GM12891 (cell line): Measurements from ENCODE around the gene TPSAB1.
"Not testable (repeated sequence)": the region's sequence is repeated elsewhere in the genome, so short reads cannot be mapped to it uniquely, and the experiment has no call there.

ENCODE experiments used
- DNase-seq: peaks from one replicate; pipeline ENCODE4 v3.0.0; 2011; ENCODE audit warnings: low spot score; ENCODE audit not compliant: insufficient read length
- FAIRE-seq: peaks from 2 replicates; lab custom pipeline; 2011; peaks lifted over from hg19 to GRCh38; lab: Jason Lieb, UNC
- PAX5 ChIP-seq: IDR thresholded peaks from 2 replicates; pipeline ENCODE4 v1.6.1; 2011; ENCODE audit warnings: low read length, moderate library complexity, mild to moderate bottlenecking; ENCODE audit not compliant: insufficient read depth, severe bottlenecking
- POLR2A ChIP-seq: IDR thresholded peaks from 2 replicates; pipeline ENCODE4 v1.6.1; 2011; ENCODE audit warnings: low read depth, low read length, control low read depth
- POLR2AphosphoS5 ChIP-seq: IDR thresholded peaks from 2 replicates; pipeline ENCODE4 v1.6.1; 2011; ENCODE audit warnings: low read depth, low read length, control low read depth
- POU2F2 ChIP-seq: IDR thresholded peaks from 2 replicates; pipeline ENCODE4 v1.6.1; 2011; ENCODE audit warnings: low read depth, mild to moderate bottlenecking, control low read depth, low read length, moderate library complexity
- SPI1 ChIP-seq: IDR thresholded peaks from 2 replicates; pipeline ENCODE4 v1.6.1; 2011; ENCODE audit warnings: low read depth, low read length, control low read depth
- TAF1 ChIP-seq: IDR thresholded peaks from 2 replicates; pipeline ENCODE4 v1.6.1; 2011; ENCODE audit warnings: low read depth, low read length, control low read depth

TPSAB1 gene

DNA sequence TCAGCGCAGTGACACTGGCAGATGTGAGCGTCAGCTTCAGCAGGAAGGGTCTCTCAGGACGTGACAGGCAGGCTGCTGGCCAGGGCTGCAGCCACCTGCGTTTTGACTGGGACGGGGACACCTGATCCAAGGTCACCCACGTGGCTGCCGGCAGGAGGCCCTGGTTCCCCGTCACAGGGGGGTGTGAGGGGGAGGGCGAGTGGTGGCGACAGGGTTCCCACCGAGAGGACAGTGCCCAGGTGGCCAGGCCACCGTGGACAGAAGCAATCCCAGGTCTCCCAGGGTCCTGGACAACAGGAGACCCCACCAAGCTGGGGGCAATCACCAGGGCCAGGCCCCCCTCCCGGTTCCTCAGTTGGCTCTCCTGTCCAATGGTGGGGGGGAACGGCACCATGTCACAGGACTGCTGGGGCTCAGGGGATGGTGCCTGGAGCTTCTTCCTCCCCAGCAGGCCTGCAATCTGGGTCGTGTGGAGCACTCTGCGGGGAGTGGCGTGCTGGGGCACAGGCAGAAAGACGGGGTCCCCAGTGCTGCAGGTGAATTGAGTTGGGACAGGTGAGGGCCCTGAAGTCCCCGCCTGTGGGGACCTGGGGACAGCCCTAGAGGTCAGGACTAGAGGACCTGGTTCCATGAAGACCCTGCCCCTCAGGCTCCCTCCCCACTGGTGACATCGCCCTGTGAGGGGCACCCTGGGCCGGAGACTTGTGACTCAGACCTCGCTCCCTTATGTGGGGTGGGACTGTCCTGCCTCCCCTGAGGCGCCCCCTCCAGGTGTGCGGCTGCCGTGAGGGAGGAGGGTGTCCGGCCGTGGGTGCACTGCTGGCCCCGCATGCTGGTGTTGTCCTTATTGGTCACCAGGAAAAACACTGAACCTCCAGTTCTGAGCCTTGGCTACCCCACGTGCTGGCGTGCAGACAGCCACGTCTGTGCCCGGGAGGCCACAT lies 3.7 kb downstream of the TPSAB1 start:
- not testable (repeated sequence) for DNase-seq
- peak; percentile 5 for FAIRE-seq

DNA sequence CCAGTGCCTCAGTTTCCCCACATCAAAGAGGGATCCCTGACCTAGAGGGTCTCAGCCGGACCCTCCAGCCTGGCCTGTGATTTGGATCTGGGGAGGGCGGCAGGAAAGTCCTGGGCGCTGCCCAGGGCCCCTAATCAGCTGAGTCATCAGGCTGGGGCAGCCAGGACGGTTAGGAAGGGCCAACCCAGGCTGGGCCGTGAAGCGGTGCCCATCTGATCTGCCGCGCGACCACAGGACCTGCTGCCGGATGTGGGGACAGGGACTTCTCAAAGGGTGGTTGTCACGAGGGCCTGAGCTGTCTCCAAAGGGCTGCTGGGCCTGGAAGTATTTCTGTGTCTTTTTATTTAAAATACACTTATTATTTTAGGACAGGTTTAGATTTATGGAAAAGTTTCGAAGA lies 4.4 kb downstream of the TPSAB1 start:
- TF ChIP-seq POLR2AphosphoS5: no peak
- no peak for TF ChIP-seq POU2F2
- no peak for TF ChIP-seq SPI1
- TF ChIP-seq POLR2A: no peak
- TF ChIP-seq TAF1: no peak
- no peak for TF ChIP-seq PAX5
- DNase-seq (no peak), FAIRE-seq (no peak)

- no peak for DNase-seq
- no peak for FAIRE-seq
- TF ChIP-seq POLR2AphosphoS5 (no peak), PAX5 (no peak), TAF1 (no peak), POU2F2 (no peak), POLR2A (no peak), SPI1 (no peak)
Observed at GRCh38 chr16:1245452-1246020, 5.0 kb downstream of the TPSAB1 start.

- FAIRE-seq: peak; percentile 76
Observed at GRCh38 chr16:1247903-1248537, 7.5 kb downstream of the TPSAB1 start.

DNA sequence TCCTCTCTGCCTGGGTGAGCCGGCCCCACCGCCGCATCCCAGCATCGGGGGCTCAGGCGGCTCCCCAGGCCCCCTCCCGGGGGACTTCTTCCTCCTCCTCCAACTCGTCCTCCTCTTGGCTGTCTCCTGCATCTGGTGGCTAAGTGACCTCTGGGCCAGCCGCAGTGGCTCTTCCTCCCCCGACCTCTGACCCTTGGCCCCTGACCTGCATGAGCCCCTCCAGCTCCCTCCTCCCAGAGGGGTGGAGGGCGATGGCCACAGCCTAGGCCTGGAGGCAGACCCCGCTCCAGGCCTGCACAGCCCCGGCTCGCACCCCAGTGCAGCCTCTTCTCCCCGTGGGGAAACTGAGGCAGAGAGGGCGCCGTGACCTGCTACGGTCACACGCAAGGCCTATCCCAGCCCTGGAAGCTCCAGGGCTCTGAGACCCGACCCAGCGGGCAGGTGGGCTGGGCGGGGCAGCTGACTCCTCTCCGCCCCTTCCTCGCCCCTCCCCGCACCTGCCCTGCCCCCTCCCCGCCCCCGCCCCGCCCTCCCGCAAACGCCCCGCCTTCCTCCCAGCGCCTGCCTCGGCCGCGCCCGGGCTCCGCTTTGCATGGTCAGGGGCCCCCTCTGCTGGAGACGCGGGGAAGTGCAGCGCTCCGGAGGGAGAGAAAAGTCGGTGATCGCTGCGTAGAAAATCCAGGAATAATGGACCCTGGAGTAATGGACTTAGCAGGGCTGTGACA lies 8.7 kb downstream of the TPSAB1 start:
- FAIRE-seq: peak; percentile 88
- not testable (repeated sequence) for DNase-seq

More at GRCh38 chr16:1247903-1248537, 7.5 kb downstream of the TPSAB1 start:
- DNase-seq: not testable (repeated sequence)

DNA sequence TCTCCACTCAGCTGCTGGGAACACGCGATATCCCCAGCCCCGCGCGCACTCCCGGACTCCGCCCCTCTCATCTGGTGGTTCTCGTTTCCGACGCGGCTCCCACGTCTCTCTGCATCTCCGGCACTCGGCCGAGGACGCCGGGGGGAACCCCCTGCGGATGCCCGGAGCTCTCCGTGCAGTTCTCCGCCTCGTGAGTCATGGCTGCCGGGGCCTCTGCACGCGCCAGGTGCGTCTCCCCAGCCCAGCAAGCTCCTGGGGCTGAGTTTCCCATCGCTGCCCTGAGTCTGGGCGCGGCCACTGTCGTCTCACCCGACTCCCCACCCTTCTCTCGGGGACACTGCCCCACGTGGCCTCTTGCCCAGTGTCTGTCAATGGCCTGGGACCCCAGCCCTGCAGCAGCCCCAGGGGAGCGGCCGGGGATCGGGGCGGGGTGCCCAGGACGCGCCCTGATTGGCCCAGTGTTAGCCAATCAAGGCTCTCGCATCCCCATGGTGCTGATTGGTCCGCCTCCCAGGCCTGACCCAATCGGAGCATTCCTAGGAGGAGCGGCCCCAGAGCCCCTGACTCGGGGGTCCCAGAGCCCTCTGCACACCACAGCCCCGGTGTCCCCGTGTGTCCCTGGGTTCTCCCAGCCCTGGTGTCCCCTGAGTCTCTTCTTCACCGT lies 13.3 kb downstream of the TPSAB1 start:
- not testable (repeated sequence) for DNase-seq, FAIRE-seq

GRCh38 chr16:1254821-1255220 lies 14.3 kb downstream of the TPSAB1 start:
- FAIRE-seq, DNase-seq: not testable (repeated sequence)

- not testable (repeated sequence) for FAIRE-seq
Observed at GRCh38 chr16:1255276-1256122, 15.0 kb downstream of the TPSAB1 start, which contains the start of gene TPSD1. TPSD1 (plus strand) TSS chr16:1256069; CDS start chr16:1256281, 212 bp downstream.

GRCh38 chr16:1256296-1256873 lies 15.9 kb downstream of the TPSAB1 start:
- not testable (repeated sequence) for FAIRE-seq, DNase-seq

More at GRCh38 chr16:1255276-1256122, 15.0 kb downstream of the TPSAB1 start, which contains the start of gene TPSD1:
- not testable (repeated sequence) for DNase-seq

DNA sequence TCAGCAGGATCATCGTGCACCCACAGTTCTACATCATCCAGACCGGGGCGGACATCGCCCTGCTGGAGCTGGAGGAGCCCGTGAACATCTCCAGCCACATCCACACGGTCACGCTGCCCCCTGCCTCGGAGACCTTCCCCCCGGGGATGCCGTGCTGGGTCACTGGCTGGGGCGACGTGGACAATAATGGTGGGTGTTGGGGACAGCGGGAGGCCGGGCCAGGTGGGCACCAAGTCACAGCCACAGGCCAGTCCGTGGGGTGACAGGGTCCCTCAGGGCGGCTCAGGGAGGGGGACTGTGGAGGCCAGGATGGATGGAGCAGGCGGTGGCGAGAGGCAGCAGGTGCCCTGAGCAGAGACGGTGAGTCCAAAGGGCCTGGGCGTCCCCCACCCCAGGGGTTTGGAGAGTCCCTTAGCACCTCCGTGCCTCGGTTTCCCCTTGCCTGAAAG lies 16.4 kb downstream of the TPSAB1 start:
- DNase-seq: no peak
- TF ChIP-seq POLR2A (no peak), TAF1 (no peak), POU2F2 (no peak), SPI1 (no peak), POLR2AphosphoS5 (no peak), PAX5 (no peak)
- FAIRE-seq: no peak
